HG02610 (cell line): Measurements from ENCODE around the gene FBXL14.

ENCODE experiments used
- ATAC-seq: cut with Tn5 transposase; IDR thresholded peaks from one replicate; pipeline ENCODE4 v1.9.1; 2021; ENCODE audit warnings: mild to moderate bottlenecking, moderate library complexity; ENCODE audit not compliant: unreplicated experiment

The FBXL14 gene

DNA sequence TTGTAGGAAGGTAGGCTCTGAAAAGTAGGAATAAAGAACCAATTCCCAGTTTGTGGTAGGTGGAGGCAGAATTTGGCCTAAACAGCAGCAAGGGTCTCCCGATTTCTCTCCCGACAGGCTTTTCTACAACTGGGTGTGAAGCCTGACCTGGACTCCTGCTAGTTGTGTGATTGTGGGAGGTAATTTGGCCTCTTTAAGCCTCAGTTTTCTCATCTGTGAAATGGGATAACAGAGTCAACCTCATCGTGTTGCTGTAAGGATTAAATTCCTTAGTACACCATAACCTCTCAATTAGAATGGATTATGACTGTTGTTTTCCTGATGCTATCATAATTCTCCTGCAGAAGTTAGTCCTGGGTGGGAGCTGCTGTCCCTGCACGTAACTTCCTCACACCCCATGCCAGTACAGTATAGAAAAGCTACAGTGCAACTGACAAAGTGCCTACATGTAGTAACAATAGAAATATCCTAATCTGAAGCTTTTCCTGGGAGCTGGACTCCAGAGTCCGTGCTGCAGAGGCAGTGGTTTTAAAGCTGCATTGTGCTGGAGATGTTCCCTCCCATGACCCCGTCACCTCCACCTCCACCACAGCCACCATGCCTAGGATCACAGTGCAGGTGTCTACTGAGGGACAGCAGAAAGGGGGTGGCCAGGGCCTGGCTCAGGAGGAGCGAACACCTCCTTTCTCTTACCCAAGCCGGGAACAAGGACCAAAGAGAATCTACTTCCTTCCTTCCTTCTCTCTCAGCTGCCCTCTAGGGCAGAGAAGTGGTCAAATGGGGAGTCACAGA is 76.5 kb downstream of the FBXL14 start:
- ATAC-seq = no peak

DNA sequence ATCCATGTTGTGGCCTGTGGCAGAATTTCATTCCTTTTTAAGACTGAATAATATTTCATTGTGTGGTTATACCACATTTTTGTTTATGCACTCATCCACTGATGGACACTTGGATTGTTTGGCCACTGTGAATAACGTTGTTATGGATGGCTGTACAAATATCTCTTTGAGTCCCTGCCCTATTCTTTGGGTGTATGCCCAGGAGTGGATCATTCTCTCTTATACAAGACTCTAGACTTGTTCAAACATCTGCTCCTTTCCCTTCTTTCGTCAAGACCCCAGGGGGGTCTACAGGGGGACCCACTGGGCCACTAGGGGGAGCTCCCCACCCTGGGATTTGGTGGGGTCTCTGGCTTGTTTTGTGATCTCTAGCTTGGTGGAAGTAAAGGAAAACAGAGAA is 77.4 kb downstream of the FBXL14 start:
- no peak for ATAC-seq
